ENCODE data around the gene RBBP5.
"Not testable (repeated sequence)": the region's sequence is repeated elsewhere in the genome, so short reads cannot be mapped to it uniquely, and the experiment has no call there.

Gene RBBP5, protein sequence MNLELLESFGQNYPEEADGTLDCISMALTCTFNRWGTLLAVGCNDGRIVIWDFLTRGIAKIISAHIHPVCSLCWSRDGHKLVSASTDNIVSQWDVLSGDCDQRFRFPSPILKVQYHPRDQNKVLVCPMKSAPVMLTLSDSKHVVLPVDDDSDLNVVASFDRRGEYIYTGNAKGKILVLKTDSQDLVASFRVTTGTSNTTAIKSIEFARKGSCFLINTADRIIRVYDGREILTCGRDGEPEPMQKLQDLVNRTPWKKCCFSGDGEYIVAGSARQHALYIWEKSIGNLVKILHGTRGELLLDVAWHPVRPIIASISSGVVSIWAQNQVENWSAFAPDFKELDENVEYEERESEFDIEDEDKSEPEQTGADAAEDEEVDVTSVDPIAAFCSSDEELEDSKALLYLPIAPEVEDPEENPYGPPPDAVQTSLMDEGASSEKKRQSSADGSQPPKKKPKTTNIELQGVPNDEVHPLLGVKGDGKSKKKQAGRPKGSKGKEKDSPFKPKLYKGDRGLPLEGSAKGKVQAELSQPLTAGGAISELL

DNA sequence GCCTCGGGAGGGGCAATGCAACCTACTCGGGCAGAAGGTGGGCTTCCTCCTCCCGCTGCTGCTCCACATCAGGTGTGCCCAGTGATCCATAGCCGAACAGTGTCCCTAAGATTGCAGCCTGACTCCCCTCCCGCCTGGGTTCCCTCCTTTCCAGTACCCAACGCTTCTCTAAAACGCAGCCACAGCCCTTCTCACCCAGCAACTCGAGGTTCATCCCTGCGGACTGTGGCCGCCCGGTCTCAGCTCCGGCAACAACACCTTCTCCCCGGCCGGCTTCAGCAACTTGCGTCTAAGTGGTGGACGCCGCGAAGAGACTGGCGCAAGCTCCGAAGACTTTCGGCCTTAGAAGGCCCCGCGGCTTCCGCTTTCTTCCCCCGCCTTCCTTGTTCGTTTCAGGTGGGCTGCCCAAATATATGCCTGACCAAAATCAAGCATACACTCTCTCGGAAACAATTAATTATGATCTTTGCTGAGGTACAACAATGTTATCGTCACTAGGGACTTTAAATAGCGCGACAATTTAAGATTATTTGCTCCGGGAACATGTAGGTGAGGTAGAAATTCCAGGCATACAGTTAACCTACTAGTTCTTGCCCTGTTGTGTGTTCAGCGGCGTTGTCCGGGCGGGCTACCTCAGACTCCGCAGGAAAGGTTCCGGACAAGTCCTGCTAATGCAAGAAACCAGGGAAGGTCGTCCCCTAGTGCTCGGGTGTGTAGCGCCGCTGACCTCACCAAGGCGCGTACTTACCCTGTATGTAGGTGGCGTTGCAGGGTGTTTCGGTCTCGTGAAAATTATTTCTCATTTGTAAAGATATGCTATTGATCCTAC lies at the start of gene RBBP5:
TSS of gene RBBP5 (minus strand) at position 319 of the 829 bp plus-strand sequence. CDS start at position 214, 105 bp downstream.
- DNase-seq (ENCODE audit: low read depth), result peak; percentile 94

DNA sequence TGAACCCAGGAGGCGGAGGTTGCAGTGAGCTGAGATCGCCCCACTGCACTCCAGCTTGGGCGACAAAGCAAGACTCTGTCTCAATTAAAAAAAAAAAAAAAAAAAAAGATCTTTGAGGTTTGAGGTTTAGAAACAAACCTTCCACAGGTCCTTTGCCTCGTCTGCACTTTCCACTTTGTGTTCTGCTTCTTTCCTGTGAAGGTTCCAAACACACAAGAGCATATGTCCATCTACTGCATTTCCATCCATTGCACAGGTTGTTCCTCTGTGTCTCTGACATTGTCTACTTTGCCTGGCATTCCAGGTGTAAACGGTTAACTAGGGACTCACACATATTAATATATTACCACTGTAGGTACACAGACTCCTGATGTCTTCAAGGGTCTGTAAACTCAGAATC lies 49.6 kb upstream of the RBBP5 start:
- no peak for DNase-seq (ENCODE audit: low read depth)

DNA sequence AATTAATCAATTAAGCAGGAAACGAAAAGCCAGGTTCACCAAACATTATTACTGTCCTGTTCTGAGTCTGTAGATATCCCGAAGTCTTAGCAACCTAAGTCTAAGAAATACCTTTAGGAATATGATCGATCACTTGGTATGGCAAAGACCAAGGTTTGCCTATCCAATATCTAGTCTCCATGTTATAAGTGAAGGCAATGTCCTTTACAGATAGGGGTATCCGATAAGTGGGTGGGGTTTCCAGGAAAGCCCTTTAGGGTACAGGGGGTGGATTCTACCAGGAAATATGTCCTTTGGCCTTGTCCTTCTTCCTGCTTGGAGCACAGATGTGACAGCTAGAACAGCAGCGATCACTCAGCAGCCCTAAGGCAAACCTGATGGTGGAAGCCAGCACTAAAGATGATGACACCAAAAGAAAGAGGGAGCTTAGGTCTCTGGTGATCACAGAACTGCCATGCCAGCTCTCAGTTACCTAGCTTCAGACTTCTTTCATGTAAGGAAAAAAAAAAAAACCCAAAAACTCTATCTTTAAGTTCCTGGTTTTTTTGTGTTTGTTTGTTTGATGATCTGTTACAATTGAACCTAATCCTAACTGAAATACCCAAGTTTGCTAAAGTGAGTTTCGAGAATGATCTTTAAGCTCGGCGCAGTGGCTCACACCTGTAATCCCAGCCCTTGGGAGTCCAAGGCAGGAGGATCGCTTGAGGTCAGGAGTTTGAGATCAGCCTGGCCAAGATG lies 48.9 kb upstream of the RBBP5 start:
- no peak for DNase-seq (ENCODE audit: low read depth)

DNA sequence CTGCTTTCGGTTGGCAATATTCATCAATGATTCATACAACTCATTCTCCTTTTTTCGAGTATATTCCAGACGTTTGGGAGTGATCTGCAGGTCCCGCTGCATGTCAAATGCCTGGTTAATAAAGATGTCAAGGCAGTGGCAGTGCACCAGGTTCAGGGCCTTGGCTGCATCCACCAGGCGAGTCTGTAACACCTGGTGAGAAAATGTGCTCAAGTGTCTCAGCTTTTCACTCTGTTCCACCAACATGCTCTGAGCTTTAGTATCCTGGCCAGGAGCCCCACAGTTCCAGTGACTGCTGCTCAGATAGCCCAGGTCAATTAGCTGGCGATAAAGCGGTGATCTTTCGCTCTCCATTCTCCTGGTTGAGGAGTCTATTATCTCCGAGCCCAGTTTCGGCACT lies 47.5 kb upstream of the RBBP5 start:
- no peak for DNase-seq (ENCODE audit: low read depth)

- no peak for DNase-seq (ENCODE audit: low read depth)
These were observed 46.5 kb upstream of the RBBP5 start for GRCh38 chr1:205168291-205168690.

- DNase-seq (ENCODE audit: low read depth), result no peak
These were observed 40.5 kb upstream of the RBBP5 start for GRCh38 chr1:205162301-205162700.

- DNase-seq (ENCODE audit: low read depth), result no peak
These were observed 39.3 kb upstream of the RBBP5 start for GRCh38 chr1:205161076-205161475.

DNA sequence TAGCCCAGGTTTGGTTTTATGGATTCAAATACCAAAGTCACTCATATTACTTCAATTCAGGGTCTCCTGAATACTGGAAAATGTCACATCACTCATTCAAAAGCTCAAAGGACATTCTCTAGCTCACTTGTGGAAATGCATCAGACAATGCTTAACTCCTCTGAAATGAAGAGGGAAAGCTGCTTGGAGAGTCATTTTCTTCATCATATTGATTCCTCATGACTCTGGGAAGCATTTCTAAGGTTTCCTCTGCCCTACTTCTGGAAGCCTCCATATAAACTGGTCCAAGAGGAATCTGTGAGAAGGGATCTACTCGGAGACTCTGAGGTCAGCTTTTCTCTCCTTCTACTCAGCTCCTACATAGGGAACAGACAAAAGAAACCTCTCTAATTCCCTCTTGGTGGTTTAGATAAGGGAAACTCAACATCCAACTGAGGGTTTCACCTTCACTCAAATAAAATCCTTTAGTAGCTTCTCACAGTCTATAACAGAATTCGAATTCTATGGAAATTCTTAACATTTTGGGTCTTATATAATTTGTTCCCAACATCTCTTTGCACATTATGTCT lies 36.4 kb upstream of the RBBP5 start:
- no peak for DNase-seq (ENCODE audit: low read depth)

GRCh38 chr1:205155665-205156377 lies 34.0 kb upstream of the RBBP5 start:
- not testable (repeated sequence) for DNase-seq (ENCODE audit: low read depth)

DNA sequence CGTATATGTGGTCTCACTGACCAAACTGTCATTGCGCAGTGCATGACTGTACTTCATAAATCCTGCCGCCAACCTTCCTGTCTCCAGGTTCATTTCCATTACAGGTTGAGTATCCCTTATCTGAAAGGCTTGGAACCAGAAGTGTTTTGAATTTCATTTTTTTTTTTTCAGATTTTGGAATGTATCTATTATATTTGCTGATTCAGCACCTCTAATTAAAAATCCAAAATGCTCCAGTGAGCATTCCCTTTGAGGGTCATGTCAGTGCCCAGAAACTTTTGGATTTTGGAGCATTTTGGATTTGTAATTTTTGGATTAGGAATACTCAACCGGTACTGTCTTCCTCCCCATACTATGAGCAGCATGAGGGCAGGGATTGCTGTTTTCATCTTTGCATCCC lies 30.7 kb upstream of the RBBP5 start:
- no peak for DNase-seq (ENCODE audit: low read depth)

- no peak for DNase-seq (ENCODE audit: low read depth)
These were observed 29.1 kb upstream of the RBBP5 start for GRCh38 chr1:205150651-205151428.

GRCh38 chr1:205147191-205147835 lies 25.5 kb upstream of the RBBP5 start:
- peak; percentile 37 for DNase-seq (ENCODE audit: low read depth)

DNA sequence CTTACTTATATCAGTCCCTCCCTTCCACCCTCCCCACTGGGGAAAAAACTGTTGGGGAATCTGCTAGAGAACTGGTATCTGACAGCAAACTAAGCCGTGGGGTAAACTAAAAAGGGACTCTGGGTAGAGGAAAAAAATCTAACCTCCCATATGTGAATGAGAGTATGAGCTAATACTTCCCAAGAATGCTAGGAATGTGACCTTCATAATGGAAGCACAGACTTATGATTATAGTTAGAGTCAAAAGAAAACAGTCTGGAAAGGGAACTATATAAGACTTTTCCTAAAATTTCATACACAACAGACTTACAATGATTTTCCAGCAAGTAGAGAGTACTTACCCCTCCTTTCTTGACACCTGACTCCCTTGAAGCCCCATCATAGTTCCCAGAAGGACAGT lies 23.0 kb upstream of the RBBP5 start:
- DNase-seq (ENCODE audit: low read depth), result peak; percentile 40

GRCh38 chr1:205144046-205144720 lies 22.4 kb upstream of the RBBP5 start:
- DNase-seq (ENCODE audit: low read depth), result no peak

GRCh38 chr1:205142102-205142469 lies 20.3 kb upstream of the RBBP5 start:
- no peak for DNase-seq (ENCODE audit: low read depth)

DNA sequence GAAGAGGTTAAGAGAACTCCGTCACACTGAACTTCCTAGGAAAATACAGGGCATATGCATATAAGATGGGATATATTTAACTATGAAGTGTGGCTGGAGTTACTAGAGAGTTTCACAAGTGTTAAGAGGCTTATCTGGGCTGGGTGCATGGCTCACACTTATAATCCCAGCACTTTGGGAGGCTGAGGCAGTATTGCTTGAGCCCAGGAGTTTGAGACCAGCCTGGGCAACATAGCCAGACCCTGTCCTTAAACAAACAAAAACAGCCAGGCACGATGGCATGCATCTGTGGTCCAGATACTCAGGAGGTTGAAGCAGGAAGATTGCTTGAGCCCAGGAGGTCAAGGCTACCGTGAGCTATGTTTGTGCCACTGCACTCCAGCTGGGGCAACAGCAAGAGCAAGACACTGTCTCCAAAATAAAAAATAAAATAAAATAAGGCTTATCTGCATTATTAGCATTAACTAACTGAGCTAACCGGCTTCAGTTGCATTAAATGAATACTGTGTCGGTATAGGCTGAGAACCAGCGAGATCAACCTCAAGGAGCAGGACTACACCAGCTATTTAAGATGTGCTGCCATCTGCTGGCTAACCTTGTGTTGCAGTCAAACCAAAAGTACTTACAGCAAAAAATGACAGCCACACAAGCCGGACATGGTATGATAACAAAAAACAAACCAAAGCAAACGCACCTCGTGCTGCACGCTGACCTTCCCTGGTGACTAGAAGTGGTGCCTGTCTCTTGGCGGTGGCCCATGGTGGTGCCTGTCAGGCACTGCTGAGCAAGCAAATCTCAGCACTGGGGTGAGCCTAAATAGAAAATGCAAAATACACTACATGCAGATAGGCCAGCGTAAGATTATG lies 19.7 kb upstream of the RBBP5 start:
- peak; percentile 60 for DNase-seq (ENCODE audit: low read depth)

DNA sequence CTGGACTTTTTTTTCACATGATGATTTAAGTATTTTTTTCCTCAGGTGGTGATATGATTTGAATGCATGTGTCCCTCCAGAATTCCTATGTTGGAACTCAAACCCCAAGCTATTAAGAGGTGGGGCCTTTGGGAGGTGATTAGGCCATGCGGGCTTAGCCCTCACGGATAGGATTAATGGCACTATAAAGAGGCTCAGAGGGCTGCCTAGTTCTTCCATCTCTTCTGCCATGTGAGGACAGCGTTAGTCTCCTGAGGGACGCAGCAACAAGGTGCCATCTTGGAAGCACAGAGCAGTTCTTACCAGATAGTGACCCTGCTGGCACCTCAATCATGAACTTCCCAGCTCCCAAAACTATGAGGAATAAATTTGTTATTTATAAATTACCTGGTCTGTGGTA lies 18.3 kb upstream of the RBBP5 start:
- DNase-seq (ENCODE audit: low read depth), result no peak

GRCh38 chr1:205137901-205138300 lies 16.1 kb upstream of the RBBP5 start:
- DNase-seq (ENCODE audit: low read depth), result no peak

Data from non-pigmented ciliary epithelial cell (primary cell).